GDM1 (cell line): Measurements from ENCODE around the gene MED22.
"Not testable (repeated sequence)": the region's sequence is repeated elsewhere in the genome, so short reads cannot be mapped to it uniquely, and the experiment has no call there.

Experiments
- DNase-seq: peaks from one replicate; lab custom pipeline; 2025; lab: John Stamatoyannopoulos, UW

MED22 gene

DNA sequence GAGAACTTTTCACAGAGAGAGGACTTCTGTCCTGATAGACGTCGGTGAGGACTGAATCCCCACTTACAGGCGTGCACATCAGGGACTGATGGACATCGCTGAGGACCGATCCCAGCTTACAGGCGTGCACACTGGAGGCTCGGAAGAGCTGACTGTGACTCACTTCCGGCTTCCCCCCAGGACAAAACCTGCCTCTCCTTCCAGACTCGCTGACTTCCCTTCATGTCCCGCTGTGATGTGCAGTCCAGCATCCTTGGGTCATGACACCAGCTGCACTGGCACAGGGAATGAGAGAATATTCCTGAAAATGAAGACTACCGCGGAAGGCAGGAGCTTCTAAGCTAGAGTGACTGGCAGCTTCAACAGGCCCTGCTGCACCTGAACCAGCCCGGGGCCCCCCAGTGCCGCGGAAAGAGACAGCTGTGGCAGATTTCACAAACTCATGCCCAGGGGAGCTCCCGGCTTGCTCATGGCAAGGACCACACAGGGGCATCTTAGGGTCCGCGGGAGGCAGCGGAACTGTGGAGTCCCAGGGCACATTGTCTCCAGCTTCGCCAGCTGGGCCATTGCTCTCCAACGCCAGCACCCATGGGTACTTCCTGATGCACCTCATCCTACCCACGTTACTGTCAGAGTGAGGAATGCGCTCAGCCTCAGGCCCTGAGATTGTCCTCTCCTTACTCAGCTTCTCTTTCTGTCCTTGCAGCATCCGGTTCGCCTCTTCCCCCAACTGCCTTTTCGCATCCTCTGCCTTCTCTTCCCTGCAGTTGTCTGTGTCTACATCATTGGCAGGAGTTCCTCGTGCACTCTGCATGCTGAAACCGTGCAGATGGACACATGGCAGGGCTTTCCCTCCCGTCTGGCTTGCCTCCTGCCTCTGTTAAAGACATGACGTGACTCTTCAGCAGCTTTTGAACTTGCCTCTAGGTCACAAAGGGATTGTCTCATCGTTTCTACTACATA lies 41.4 kb downstream of the MED22 start:
- DNase-seq = no peak

DNA sequence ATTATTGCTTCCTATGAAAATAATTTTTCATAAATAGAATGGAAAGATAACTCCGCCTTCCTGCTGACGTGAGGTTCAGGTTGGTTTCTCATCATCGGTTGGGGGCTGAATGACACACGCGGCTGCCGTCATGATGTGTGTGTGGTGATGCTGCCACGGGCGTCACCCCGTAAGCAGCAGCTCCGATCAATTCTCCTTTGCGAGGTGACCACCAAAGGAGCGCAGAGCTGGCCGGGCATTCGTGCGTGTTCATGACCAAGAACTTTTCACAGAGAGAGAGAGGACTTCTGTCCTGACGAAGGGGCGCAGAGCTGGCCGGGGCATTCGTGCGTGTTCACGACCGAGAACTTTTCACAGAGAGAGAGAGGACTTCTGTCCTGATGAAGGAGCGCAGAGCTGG lies 42.2 kb downstream of the MED22 start:
- DNase-seq = no peak

DNA sequence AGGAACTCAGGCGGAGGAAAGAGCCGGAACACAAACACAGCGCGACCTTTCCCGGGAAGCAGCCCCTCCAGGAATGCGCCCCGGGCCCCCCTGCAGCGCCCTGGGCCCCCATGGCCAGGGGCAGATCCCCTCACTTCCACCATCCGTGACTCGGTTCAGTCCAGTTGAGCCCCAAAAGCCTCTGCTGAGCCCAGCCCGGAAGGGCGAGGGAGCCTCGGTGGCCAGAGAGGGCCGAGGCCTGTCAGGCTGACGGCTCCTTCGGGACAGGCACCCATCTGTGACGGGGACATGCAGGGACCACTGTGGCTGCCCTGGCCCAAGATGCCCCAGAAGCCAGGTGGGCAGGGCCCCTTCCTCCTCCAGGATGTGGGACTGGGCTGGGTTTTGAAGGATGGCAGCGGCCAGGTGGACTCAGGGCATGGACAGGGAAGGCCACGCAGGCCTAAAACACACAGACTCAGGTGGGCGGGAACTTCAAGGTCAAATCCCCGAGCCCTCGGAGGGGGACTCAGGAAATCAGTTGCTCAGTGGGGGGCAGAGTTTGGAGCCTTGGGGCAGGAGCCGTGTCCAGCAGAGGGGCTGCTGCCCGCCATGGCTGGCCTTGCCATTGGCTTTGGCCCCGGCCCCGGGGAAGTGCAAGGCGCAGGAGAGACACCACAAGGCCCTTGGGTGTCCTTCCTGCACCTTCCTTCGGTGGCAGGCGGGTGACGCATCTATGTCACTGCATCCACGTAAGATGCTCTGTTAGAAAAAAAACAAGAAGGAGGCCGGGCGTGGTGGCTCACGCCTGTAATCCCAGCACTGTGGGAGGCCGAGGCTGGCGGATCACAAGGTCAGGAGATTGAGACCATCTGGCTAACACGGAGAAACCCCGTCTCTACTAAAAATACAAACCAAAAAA lies 43.2 kb downstream of the MED22 start:
- no peak for DNase-seq

- DNase-seq = no peak
Measured at GRCh38 chr9:133304158-133304470, 43.8 kb downstream of the MED22 start.

DNA sequence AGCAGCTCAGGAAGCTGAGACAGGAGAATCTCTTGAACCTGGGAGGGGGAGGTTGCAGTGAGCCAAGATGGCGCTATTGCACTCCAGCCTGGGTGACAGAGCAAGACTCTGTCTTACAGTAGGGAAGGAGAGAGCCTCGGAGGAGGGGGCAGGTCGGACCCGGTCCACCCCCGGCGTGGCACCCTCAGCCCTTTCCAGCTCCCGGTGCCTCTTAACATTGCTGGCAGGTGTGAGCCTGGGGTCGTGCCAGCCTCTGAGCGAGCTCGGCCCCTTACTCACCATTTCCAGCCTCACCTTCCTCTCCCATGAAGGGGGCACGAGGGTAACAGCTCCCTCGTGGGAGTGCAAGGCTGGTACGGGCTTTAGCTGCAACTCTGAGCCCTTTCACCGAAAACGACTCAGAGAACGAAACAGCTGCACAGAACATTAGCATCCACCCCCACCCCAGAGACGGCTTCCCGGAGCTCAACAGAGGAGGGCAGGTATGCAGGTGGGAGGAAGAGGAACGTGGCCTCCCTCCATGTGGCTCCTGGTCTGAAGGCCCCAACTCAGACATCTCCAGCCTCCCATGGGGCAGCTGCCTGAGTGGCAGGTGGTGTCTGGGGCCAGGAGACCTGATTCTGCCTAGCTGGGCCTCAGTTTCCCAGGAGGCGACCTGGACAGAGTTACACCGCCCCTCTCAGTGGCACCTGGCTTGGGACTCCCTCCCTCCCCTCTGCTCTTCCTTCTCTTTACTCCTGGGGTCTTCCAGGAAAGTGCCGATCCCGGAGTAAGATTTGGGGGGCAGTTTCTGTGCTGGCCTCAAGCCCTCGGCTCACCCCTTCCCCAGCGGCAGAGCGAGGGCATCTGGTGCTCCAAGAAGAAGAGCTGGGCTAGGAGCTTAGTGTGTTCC lies 44.4 kb downstream of the MED22 start:
- DNase-seq = no peak

DNA sequence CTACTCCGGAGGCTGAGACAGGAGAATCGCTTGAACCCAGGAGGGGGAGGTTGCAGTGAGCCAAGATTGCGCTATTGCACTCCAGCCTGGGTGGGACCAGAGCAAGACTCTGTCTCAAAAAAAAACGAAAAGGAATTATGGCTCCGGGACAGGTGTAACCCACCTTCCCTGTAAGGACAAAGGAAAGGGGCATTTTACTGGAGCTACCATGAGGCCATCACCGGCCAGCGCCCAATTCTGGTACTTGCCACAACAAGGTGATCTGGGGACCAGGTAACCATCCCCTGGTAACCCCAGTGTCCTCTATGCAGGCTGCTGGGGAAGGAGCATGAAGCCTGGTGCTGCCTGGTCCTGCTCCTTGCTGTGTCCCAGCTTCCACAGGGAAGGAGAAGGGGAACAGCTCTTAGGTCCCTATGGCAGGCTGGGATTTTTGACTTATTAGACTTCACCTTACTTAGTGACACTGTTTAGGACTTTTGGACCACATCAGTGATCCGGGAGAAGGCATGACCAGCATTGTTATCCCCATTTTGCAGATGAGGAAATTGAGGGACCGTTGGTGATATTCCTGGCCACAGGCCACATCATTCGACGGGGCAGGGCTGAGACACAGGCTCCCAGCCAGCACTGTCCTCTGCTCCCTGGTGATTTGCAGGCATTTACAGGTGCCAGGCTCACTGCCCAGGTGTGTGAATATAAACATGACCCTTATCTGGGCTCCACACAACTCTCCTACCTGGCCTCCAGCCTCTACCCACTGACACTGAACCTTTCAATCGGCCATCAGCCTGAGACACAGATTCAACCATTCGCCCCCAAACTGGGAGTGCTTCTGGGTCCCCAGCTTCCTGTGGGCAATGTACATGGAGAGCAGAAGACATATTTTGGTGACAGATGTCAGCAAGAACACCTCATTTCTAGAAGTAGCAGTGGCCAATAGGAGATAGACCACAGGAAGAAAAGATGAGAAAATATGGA lies 46.4 kb downstream of the MED22 start:
- DNase-seq = no peak

- not testable (repeated sequence) for DNase-seq
Measured at GRCh38 chr9:133299996-133300395, 47.9 kb downstream of the MED22 start.

GRCh38 chr9:133294257-133294656 lies 53.7 kb downstream of the MED22 start:
- DNase-seq = no peak

- no peak for DNase-seq
Measured at GRCh38 chr9:133290751-133291302, 57.1 kb downstream of the MED22 start.
